ENCODE measurements around the gene WFDC12.

WFDC12 gene

DNA sequence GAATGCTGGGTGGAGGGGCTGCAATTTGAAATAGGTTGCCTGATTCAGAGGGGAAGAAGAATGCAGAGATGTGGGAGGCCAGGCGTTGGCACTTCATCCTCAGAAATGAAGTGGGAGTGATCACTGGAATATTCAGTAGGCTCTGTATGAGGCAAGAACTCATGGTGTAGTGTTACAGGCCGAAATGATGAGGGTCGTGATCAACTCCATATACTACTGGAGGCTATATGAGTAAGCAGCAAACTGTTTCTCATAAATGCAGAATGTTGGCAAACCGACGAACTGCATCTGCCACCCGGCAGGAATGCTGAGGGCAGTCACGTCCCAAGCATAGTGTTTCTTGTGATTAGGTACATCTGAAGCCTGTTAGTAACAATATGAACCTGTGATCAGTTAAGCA, 36.0 kb downstream of the WFDC12 start:
- DNase-seq = no peak

DNA sequence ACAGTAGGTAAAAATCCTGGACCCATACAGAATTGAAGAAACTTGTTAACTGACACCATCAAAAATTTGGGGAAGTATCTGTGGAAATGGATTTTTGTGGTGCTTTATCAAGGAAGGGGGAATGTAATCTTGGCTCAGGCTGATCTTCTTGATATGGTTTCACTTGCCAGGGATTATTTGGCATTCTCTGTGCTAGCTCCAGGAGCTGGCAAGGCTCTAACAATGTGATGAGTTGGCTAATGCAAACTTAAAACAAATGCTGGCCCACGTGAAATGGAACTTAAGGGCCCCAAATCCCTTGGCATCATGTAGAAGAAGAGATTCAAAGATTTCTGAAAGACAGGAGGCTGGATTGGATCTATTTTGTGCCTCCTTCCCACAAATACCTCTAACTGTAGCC, 36.5 kb downstream of the WFDC12 start:
- DNase-seq = no peak

DNA sequence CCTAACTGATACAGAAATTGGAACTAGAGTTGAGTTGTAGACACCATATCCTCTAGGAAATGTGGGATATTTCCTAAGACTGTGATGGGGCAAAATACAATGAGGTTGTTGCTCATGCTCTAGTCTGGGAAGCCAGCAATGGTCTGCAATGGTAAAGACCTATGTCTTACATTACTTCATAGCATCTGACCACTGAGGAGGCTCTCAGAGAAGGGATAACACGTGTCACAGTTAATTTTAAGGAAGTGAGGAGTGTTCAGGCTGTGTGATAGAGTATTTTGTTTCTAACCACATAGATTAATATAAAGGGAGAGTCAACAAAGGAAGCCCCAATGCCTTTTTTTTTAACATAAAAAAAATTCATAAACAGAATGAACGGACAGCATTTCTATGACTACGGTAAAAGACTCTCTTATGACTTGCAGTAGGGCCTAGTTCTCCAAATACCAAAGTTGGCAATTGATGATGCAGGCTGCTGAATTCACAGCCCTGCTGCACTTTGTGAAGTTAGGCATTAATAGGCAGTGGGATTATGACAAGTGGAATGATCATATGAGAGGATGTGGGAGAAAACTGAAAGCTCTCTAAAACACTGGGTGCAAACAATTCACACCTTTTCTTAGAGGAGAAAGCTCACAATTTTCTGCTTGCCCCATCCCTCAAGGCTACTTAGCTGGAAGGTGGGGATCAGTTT, 37.0 kb downstream of the WFDC12 start:
- DNase-seq = no peak

DNA sequence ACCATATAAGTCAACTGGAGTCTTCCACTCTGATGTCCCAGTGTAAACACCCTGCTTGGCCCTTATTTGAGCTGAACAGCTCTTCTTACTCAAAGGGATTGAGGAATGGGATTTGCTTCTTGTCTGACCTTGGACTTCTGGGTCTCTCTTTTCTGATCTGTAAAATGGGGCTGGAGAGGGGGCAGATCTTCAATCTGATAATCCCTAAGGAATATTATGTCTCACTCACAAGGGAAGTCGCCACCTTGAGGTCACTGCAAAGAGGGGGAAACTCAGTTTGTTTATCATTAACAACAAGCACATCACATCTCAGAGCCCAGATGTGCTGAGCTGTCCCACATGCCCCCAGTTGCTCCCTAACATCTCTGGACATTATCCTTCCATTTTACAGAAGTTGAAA, 38.4 kb downstream of the WFDC12 start:
- no peak for DNase-seq

DNA sequence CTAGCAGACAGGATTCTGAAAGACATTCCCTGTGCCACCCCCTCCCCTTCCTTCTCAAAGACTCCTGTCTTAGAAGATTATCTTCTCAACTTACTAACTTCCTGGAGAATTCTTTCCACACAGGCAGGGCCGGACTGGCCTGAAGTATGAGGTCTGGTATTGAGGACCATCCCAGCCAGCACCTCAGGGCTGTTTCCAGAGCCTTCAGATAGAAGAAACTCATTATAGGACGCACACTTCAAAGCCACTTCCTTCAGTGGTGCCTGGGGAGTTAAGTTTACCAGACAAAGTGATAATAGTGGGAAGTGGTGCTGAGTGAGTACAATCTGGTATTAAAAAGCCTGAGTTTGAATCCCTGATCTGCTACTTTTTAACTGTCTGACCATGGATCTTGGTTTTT, 39.0 kb downstream of the WFDC12 start:
- no peak for DNase-seq

DNA sequence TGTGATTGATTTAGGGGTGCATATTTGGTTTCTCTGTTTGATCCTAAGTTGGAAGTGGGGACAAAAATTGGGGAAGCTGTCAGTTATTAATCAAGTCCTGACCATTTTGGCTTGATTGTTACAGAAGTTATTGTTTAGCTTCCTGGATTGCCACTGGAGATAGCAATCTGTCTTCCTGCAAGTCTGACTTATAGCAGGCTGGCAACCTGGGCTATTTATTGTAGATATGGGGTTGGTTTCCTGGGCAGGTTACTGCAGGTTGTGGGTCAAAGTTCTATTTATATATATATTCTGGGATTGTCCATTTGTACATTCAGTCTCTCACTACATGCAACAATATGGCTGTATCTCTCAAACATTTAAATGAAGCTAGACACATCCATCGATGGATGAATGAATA, 41.1 kb downstream of the WFDC12 start:
- DNase-seq = no peak

DNA sequence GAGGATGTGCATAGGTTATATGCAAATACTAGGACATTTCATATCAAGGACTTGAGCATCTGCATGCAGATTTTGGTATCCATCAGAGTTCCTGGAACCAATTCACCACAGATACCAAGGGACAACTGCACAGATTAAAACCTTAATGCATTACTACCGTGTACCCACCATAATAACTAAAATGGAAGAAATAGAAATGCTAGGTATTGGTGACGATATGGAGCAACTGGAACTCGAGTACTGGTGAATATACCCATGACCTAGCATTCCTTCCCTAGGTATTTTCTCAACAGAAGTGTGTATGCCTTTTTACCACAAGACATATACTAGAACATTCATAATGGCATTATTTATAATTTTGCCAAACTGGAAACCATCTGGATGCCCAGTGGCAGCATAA, 41.8 kb downstream of the WFDC12 start:
- DNase-seq = no peak

DNA sequence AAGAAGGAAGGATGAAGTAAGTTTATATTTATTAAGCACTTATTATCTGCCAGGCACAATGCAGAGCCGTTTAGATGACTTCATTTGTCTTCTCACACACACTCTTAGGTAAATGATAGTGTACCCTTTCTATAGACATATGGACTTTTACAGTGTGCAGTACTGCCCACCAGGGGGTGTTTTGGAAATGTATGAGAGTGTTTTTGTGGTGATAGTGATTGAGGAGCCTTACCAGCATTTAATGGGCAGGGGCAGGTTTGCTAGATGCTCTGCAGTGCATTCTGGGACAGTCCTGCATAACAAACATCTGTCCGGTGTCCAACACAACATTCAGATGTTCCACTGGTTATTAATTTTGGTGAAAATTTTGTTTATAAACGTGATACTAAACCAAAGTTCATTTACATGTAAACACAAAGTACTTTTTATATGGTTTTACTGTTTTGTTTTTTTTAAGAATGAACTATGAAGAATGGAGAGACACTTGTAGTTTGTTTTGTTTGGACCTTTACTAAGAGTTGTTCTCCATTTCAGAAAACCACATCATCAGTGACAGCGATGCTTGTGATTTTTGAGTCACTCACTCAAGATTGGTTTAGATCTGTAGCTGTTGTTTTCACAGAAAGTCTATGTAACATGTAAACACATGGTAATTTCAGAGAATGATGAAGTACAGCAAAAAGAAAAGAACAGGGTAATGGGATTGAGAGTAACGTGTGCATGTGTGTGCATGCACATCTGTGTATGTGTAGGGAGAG, 43.2 kb downstream of the WFDC12 start:
- DNase-seq = no peak

DNA sequence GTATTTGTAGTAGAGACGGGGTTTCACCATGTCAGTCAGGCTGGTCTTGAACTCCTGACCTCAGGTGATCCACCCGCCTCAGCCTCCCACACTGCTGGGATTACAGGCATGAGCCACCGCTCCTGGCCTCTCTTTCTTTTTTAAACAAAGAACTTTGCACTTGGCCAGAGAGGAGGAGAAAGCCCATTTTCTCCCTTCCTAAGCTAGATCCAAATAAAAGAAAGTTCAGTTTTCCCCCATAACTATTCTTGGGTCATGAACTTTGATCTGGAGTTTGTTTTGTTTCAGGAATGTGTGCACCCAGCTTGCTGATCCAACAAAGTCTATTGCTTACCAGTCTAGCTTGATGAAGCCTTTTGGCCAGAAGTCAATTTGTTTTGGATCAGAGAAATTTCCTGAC, 46.7 kb downstream of the WFDC12 start:
- no peak for DNase-seq

All from NCI-H2107 (cell line).